RWPE1 (cell line): ENCODE measurements around the gene VAC14.
"Not testable (repeated sequence)": the region's sequence is repeated elsewhere in the genome, so short reads cannot be mapped to it uniquely, and the experiment has no call there.

ENCODE experiments used
- CTCF ChIA-PET: fragments of 350-600 bp; sonication (Branson Sonifier 250); formaldehyde crosslinking; extraction: SDS; loops from one replicate; lab custom pipeline; 2021; lab: Yijun Ruan, JAX
- POLR2A ChIA-PET: fragments of 400-600 bp; formaldehyde crosslinking; extraction: SDS; loops from one replicate; lab custom pipeline; 2020; ENCODE audit warnings: antibody characterized with exemption; ENCODE audit not compliant: low non-redundant PET; lab: Yijun Ruan, JAX
- DNase-seq: peaks from one replicate; pipeline ENCODE4 v3.0.0; 2012; ENCODE audit warnings: low spot score
- H3K27ac ChIP-seq: fragments of 450-650 bp; 2 replicates; pipeline ENCODE4 v1.5.1; 2017
- CTCF ChIP-seq: fragments of 450-650 bp; conservative IDR thresholded peaks from 2 replicates; pipeline ENCODE4 v1.5.1; 2017; ENCODE audit warnings: low read depth, mild to moderate bottlenecking

Gene VAC14

DNA sequence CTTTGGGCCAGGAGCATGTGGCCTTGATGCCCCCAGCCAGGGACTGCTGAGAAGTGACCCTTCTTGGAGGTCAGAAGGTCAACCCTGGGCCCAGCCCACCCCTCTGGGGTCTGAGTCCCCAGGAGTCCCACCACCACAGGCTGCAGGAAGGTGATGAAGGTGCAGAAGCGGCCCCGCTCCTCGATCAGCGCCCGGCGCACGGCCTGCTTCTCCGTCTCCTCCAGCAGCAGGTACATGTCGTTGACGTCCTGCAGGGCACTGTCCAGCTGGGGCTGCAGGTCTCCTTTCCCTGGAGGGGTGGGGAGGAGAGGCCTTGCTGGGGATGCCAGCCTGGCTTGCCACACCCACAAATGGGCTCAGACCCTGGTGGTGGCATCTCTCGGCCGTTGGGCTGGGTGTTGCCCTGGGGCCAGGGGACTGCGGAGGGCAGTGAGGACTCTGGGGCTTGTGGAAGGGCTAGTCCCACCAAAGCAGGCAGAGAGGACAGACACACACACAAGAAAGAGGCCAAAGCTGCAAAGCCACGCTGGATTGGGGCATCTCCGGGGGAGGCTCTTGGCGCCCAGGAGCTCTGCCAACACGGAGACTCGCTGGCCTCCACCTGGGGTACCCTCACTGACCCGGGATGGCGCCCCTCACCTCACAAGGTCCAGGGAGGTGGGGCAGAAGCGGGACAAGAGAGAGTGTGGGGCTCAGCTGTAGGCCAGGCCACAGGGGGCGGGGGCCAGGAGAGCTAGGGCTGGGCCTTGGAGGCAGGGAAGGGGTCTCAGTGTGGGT, 122.6 kb downstream of the VAC14 start:
- peak overlapping the region; percentile 100 for H3K27ac ChIP-seq
- ChIA-PET POLR2A (no interaction called here), CTCF (interaction anchor here (0.7 to 1.5 kb wide), 5 partner anchors 9 to 1138 kb away, joined by 3 to 7 read pairs (median 4); no protein-coding TSS in a partner anchor)
- TF ChIP-seq CTCF: no peak
- no peak for DNase-seq

DNA sequence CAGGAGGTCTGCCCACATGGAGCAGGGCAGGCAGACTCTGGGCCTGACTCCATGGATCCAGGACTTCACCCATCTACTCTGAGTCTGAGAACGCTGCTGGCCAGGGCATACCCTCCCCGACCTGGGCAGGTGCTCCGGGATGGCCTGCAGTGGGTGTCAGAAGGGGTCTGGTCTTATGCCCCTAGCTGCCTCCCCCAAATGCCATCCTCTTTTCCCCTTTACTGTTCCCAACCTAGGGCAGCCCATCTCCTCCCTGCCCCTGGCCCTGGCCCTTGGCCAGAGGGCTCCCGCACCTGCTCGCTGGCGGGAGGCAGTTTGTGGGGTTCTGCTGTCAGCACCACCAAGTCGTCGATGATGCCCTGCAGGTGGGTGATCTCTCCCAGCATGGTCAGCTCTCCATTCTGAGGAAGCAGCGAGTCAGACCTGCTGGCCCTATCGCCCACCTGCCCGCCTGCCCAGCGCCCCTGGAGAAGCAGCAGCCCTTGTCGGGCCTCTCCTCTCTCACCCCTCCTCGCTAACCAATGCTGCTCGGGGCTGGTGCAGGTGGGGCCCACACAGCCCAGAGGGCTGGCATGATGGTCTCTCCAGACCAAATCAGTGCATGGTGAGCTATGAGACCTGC, 123.3 kb downstream of the VAC14 start:
- no peak for TF ChIP-seq CTCF
- DNase-seq: no peak
- CTCF ChIA-PET: interaction anchor here (0.9 to 1.5 kb wide), 2 partner anchors 38 to 93 kb away, joined by 6 to 7 read pairs; no protein-coding TSS in a partner anchor
- POLR2A ChIA-PET: no interaction called here
- H3K27ac ChIP-seq: peak overlapping the region; percentile 100

DNA sequence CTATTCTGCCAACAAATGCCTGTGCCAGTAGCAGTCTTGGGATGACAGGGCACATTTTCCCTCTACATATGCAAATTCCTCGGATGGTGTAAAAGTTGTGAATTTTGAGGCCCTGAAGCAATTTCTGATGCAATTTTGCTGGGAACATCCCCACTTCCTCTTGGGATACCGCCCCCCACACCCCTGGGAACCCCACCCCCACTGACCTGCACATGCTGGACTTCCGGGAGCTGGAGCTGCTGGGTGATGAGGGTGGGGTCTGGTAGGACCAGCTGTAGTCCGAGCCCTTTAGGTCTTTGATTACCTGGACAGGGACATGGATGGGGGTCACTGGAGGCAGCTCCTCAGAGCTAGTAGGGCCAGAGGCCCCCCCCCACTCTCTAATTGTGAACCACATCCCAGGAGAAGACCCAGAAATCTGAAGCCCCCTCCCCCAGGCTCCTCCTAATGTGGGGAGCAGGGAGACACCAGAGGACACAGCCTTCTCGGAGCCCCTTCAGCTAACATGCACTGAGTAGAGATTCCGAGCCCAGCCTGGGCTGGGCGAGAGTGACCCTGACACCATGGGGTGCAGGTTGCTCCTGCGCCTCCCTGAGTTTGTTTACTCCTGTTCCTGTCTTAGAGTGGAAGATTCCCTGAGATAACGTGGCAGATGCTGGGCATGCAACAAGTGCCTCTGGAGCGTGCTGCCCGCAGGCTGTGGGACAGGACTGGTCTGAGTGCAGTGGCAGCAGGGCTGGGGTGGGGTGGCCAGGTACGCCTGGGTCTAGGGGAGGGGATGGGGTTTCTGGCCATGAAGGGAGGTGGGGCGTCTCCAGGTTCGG, 124.1 kb downstream of the VAC14 start:
- no peak for TF ChIP-seq CTCF
- ChIA-PET POLR2A (no interaction called here), CTCF (interaction anchor here (0.8 to 1.6 kb wide), 3 partner anchors 58 to 94 kb away, joined by 3 to 7 read pairs (median 4); no protein-coding TSS in a partner anchor)
- DNase-seq: no peak
- H3K27ac ChIP-seq: peak overlapping the region; percentile 100

- no peak for TF ChIP-seq CTCF
- CTCF ChIA-PET: interaction anchor here (0.8 to 1.6 kb wide), 2 partner anchors 58 to 67 kb away, joined by 3 to 4 read pairs; no protein-coding TSS in a partner anchor
- POLR2A ChIA-PET: no interaction called here
- peak overlapping the region; percentile 100 for H3K27ac ChIP-seq
- DNase-seq: no peak
These were observed 125.0 kb downstream of the VAC14 start for GRCh38 chr16:70675851-70676513.

DNA sequence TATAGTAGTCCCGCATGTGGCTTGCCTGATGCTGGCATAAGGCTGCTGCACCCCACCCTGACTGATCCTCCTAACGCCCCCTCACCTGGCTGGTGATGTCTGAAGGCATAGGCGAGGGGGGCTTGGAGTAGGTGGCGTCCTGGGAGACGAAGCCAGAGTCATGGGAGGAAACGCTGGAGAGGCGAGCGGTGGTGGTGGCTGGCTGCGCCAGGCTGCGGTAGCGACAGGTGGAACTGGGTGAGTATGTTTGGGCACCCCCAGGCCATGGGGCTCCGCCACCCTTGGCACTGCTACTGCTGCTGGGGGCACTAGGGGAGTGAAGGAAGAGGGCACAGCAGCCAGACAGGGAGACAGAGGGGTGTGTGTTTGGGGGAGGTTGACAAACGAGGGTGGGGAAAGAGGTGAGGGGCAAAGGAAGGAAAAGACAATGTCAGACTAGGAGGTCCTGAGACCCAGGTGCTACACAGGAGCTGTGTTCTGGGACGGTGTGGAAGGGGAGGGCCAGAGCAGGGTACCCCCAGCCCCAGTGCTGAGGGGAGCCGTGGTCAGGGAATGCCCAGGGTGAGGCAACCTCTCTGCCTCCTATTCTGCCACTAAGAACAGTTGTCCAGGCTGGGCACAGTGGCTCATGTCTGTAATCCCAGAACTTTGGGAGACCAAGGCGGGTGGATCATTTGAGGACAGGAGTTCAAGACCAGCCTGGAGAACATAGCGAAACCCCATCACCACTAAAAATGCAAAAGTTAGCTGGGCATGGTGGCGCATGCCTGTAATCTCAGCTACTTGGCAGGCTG, 126.5 kb downstream of the VAC14 start:
- no peak for TF ChIP-seq CTCF
- DNase-seq: no peak
- ChIA-PET POLR2A (no interaction called here), CTCF (interaction anchor here (0.8 kb wide), 1 partner anchor 97 kb away, joined by 7 read pairs; no protein-coding TSS in a partner anchor)
- H3K27ac ChIP-seq: peak overlapping the region; percentile 100

- peak overlapping the region; percentile 39 for H3K27ac ChIP-seq
- CTCF ChIA-PET, POLR2A ChIA-PET, DNase-seq: not testable (repeated sequence)
These were observed 130.0 kb downstream of the VAC14 start for GRCh38 chr16:70670938-70671337.
